ENCODE measurements around the gene UBFD1.
"Not testable (repeated sequence)": the region's sequence is repeated elsewhere in the genome, so short reads cannot be mapped to it uniquely, and the experiment has no call there.

Gene UBFD1

DNA sequence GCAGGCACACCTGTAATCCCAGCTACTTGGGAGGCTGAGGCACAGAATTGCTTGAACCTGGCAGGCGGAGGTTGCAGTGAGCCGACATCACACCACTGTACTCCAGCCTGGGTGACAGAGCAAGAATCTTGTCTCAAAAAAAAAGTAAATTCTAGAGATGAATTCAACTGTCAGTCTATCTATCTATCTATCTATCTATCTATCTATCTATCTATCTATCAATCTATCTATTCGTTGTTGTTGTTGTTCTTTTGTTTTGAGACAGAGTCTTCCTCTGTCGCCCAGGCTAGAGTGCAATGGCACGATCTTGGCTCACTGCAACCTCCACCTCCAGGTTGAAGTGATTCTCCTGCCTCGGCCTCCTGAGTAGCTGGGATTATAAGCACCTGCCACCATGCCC, 53.4 kb downstream of the UBFD1 start:
- DNase-seq, result not testable (repeated sequence)

DNA sequence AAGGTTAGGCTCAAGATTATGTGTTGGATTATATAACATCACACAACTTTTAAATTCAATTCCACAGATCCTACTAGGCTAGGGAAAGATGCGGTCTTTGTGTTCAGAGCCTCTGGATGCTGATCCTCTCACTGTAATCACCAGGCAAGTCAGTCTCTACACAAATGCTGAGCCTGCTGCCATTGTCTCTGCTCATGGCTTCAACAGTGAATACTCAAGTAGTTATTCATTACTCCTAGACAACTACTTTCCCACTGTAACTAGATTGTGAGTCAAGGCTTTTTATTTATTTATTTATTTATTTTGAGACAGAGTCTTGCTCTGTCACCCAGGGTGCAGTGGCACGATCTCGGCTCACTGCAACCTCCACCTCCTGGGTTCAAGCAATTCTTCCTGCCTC, 54.4 kb downstream of the UBFD1 start:
- DNase-seq, result no peak

DNA sequence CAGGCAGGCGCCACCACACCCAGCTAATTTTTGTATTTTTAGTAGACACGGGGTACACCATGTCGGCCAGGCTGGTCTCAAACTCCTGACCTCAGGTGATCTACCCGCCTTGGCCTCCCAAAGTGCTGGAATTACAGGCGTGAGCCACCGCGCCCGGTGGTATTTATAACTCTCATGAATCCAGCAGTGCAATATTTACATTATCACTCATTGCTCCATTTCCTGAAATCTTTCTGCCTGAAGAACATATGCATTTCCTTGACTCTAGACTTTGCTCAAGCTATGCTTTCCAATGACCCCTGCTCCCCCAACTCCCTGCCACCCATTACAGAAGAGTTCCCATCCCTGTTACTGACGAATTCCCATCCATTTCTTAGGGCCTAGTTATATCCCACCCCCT, 58.3 kb downstream of the UBFD1 start:
- no peak for DNase-seq

Measured in NCI-H2081 treated with DMSO at 0.1 percent for 48 hours (cell line).